H7 (cell line): ENCODE data around the gene BSDC1. TPM values are rescaled to one million over a fixed set of nuclear protein-coding genes. Genes with fewer than 3 reads are reported as not detected.

Experiments
- DNase-seq: peaks from one replicate; pipeline ENCODE4 v3.0.0; 2012
- H3K27me3 ChIP-seq: 2 replicates; pipeline ENCODE4 v1.6.0; 2011; ENCODE audit warnings: mild to moderate bottlenecking, low read length; ENCODE audit not compliant: control insufficient read depth, insufficient read depth
- H3K36me3 ChIP-seq: replicated peaks from 2 replicates; pipeline ENCODE4 v1.5.1; 2011; ENCODE audit warnings: low read length; ENCODE audit not compliant: control insufficient read depth, insufficient read depth
- H3K4me3 ChIP-seq: 2 replicates; pipeline ENCODE4 v1.5.1; 2011; ENCODE audit warnings: low read depth, mild to moderate bottlenecking, control low read depth, low read length, moderate library complexity; ENCODE audit not compliant: insufficient read depth
- total RNA-seq: library from RNA; depleted of rRNA; stranded (reverse); fragments of >200 nt; shearing (Covaris generic); gene quantifications from 2 replicates; pipeline ENCODE4 v1.2.3, GENCODE V29; 2014; rRNA removed

BSDC1 gene
- total RNA-seq, 1 experiment from 2014 or later, result 91.5 TPM

DNA sequence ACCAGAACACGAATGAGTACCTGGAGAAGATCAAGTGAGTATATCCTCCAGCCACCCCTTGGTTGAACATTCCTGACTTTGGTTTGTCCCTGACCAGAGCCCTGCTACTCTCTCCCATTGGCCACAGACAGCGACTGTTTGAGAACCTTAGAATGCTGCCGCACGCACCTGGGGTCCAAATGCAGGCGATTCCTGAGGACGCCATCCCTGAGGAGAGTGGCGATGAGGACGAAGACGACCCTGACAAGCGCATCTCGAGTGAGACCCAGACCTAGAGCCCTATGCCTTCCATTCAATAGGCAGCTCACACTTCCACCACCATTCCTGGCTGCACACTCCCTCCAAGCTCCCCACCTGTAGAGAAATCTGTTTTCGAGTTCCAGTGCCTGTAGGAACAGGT is 62.7 kb downstream of the BSDC1 start:
- H3K36me3 ChIP-seq, result peaks cover 56% of the 10 kb centered on the region
- peaks cover 2% of the 10 kb centered on the region; the same call in 1 of the 2 replicates for H3K27me3 ChIP-seq
- H3K4me3 ChIP-seq, result no peak overlapping the region
- no peak for DNase-seq

GRCh38 chr1:32330558-32331151 is 63.6 kb downstream of the BSDC1 start:
- Histone ChIP-seq H3K27me3 (no peaks in the 10 kb centered on the region), H3K36me3 (peaks cover 56% of the 10 kb centered on the region), H3K4me3 (no peak overlapping the region)
- DNase-seq, result no peak

- Histone ChIP-seq H3K27me3 (no peaks in the 10 kb centered on the region), H3K36me3 (peaks cover 56% of the 10 kb centered on the region), H3K4me3 (no peak overlapping the region)
- no peak for DNase-seq
Measured at GRCh38 chr1:32329931-32330466, 64.2 kb downstream of the BSDC1 start.

DNA sequence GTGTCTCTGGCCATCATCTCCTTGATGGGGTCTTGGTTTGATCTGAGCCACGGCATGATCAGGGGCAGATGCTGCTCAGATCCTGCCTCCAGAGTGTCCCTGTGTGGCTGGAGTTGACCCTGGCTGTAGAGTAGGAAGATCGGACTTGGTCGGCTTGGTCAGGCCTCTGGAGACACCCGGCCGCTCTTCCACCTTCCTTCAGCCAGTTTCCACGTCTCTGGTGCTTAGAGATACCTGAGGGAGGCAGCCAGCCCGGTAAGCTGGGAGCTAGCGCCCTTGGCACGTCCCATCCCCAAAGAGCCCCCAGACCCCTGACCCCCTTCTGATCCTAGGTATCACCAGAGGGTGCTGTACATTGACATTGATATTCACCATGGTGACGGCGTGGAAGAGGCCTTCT is 67.0 kb downstream of the BSDC1 start:
- Histone ChIP-seq H3K36me3 (peaks cover 38% of the 10 kb centered on the region), H3K27me3 (no peaks in the 10 kb centered on the region)

GRCh38 chr1:32321712-32322291 is 72.4 kb downstream of the BSDC1 start:
- DNase-seq, result no peak
- Histone ChIP-seq H3K27me3 (no peaks in the 10 kb centered on the region), H3K36me3 (peaks cover 5% of the 10 kb centered on the region), H3K4me3 (no peak overlapping the region)

More for the DNA sequence above, 67.0 kb downstream of the BSDC1 start:
- H3K4me3 ChIP-seq, result no peak overlapping the region
- DNase-seq, result no peak

DNA sequence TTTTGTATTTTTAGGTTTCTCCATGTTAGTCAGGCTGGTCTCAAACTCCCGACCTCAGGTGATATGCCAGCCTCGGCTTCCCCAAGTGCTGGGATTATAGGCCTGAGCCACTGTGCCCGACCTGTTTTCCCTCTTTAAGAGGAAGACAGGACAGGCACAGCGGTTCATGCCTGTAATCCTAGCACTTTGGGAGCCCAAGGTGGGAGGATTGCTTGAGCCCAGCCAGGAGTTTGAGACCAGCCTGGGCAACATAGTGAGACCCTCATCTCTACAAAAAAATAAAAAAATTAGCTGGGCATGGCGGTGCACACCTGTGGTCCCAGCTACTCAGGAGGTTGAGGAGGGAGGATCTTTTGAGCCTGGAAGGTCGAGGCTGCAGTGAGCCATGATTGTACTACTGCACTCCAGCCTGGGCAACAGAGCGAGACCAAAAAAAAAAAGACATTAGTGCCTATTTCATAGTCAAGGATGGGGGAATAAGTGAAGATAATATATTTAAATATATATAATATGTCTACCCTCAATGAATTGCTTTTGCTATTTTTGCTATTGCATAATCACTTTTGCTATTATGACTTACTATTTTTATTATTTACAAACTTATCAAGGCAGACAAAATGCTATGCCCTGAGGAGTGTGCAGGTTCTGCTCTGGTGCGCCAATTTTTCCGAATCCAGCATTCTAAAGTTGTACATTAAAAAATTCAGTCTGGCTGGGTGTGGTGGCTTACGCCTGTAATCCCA is 75.9 kb downstream of the BSDC1 start:
- Histone ChIP-seq H3K36me3 (peaks cover 6% of the 10 kb centered on the region), H3K4me3 (no peak overlapping the region), H3K27me3 (no peaks in the 10 kb centered on the region)
- DNase-seq, result no peak

GRCh38 chr1:32316903-32317277 is 77.4 kb downstream of the BSDC1 start:
- H3K36me3 ChIP-seq, result peaks cover 5% of the 10 kb centered on the region
- no peak for DNase-seq
- no peaks in the 10 kb centered on the region for H3K27me3 ChIP-seq
- H3K4me3 ChIP-seq, result no peak overlapping the region

Other genes starting within 250 kb of the BSDC1 start
- gene TXLNA, start 214.8 kb downstream of the BSDC1 start, total RNA-seq, result 70.2 and 77.3 TPM in 2 replicates
- gene CCDC28B, start 193.8 kb downstream of the BSDC1 start, total RNA-seq, result 56.0 and 57.8 TPM in 2 replicates
- gene IQCC, start 188.8 kb downstream of the BSDC1 start, total RNA-seq, result 8.3 and 8.7 TPM in 2 replicates
- gene DCDC2B, start 185.4 kb downstream of the BSDC1 start, total RNA-seq, result not detected in 2 replicates
- 11.8 and 16.3 TPM in 2 replicates for gene TMEM234, start 172.1 kb downstream of the BSDC1 start, total RNA-seq
- gene EIF3I, start 172.0 kb downstream of the BSDC1 start, total RNA-seq, result 458 and 547 TPM in 2 replicates
- 3.1 and 4.1 TPM in 2 replicates for gene FAM167B, start 147.2 kb downstream of the BSDC1 start, total RNA-seq
- 70.5 and 75.8 TPM in 2 replicates for gene LCK, start 143.2 kb downstream of the BSDC1 start, total RNA-seq
- gene HDAC1, start 102.4 kb downstream of the BSDC1 start, total RNA-seq, result 133 and 151 TPM in 2 replicates
- 478 and 603 TPM in 2 replicates for gene MARCKSL1, start 58.2 kb downstream of the BSDC1 start, total RNA-seq
- 4.0 and 8.2 TPM in 2 replicates for gene FAM229A, start 32.0 kb downstream of the BSDC1 start, total RNA-seq
- gene TSSK3, start 31.9 kb downstream of the BSDC1 start, total RNA-seq, result 1.2 and 3.7 TPM in 2 replicates
- 1.4 and 2.4 TPM in 2 replicates for gene ZBTB8B, start 70.6 kb upstream of the BSDC1 start, total RNA-seq
- gene ZBTB8A, start 145.0 kb upstream of the BSDC1 start, total RNA-seq, result 6.2 and 9.1 TPM in 2 replicates